ENCODE data around the gene CIAO1.

GRCh38 chr2:96258166-96259022 lies 7.6 kb upstream of the CIAO1 start:
- TF ChIP-seq POLR2A (IDR thresholded peaks at IDR 0.05) (no peak), CTCF (IDR thresholded peaks at IDR 0.05) (no peak)

Data from thyroid gland (tissue), 4 donors.